Astrocyte of the cerebellum (primary cell): Measurements from ENCODE around the gene CTNNBIP1.

Experiments
- DNase-seq: peaks from one replicate; pipeline ENCODE4 v3.0.0-alpha.2; 2011; ENCODE audit warnings: low read depth
- H3K4me3 ChIP-seq: 2 replicates; pipeline ENCODE4 v1.5.1; 2011; ENCODE audit warnings: mild to moderate bottlenecking, low read depth, low read length, moderate library complexity
- in situ Hi-C: cut with HindIII; loops from 2 replicates; pipeline ENCODE4 v1.10.0; 2017; ENCODE audit warnings: low sequenced_read_pairs
- TF ChIP-seq, protein P1 (sequence below): IDR thresholded peaks from 2 replicates; pipeline ENCODE4 v1.5.1; 2012; ENCODE audit warnings: low read length, low read depth, moderate library complexity, mild to moderate bottlenecking; ENCODE audit errors: missing control alignments

The CTNNBIP1 gene

GRCh38 chr1:9873992-9874391 lies 36.1 kb downstream of the CTNNBIP1 start:
- H3K4me3 ChIP-seq = no peak overlapping the region
- in situ Hi-C loops = no loop called here
- TF ChIP-seq, protein P1, sequence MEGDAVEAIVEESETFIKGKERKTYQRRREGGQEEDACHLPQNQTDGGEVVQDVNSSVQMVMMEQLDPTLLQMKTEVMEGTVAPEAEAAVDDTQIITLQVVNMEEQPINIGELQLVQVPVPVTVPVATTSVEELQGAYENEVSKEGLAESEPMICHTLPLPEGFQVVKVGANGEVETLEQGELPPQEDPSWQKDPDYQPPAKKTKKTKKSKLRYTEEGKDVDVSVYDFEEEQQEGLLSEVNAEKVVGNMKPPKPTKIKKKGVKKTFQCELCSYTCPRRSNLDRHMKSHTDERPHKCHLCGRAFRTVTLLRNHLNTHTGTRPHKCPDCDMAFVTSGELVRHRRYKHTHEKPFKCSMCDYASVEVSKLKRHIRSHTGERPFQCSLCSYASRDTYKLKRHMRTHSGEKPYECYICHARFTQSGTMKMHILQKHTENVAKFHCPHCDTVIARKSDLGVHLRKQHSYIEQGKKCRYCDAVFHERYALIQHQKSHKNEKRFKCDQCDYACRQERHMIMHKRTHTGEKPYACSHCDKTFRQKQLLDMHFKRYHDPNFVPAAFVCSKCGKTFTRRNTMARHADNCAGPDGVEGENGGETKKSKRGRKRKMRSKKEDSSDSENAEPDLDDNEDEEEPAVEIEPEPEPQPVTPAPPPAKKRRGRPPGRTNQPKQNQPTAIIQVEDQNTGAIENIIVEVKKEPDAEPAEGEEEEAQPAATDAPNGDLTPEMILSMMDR = no peak
- no peak for DNase-seq

GRCh38 chr1:9873385-9873784 lies 36.7 kb downstream of the CTNNBIP1 start:
- TF ChIP-seq, protein P1 = no peak
- in situ Hi-C loops = no loop called here
- H3K4me3 ChIP-seq = no peak overlapping the region
- no peak for DNase-seq

GRCh38 chr1:9872430-9873165 lies 37.5 kb downstream of the CTNNBIP1 start:
- no peak for DNase-seq
- in situ Hi-C loops = no loop called here
- H3K4me3 ChIP-seq = no peak overlapping the region
- TF ChIP-seq, protein P1 = no peak

DNA sequence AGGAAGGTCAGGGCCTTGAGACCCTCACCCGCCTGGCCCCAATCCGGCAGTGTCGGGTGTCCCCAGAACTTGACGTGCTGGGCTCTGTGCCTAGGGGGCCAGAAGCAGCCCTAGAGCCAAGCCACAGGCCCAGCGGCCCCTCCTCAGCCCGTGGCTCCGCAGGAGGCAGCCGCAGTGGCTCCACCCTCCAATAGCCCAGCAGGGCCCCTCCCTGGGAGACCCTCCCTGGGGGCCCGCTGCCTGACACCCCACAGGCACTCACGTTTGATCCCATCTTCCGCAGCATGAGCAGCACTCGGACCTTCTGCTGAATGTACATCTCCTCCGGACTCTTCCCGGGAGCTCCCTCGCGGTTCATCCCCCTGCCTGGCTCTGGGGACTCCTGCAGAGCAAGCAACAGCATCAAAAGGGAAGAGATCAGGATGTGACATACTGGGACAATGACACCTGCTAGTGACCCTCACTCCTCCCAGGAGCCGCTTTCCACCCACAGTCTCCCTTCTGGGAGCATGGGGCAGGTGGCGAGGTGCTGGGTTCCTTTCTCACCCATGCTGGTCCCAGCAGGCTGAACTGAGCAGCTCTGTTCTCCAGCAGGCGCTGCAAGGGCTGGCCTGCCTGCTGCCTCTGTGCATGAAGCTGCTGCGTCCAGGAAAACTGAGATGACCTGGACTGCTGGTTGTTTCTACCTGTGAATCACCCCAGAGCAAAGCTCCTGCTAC lies 38.2 kb downstream of the CTNNBIP1 start:
- in situ Hi-C loops = no loop called here
- DNase-seq = no peak
- H3K4me3 ChIP-seq = no peak overlapping the region
- TF ChIP-seq, protein P1 = no peak

- TF ChIP-seq, protein P1 = no peak
- DNase-seq = no peak
- in situ Hi-C loops = no loop called here
Measured at GRCh38 chr1:9871021-9871420, 39.0 kb downstream of the CTNNBIP1 start.

GRCh38 chr1:9870572-9870971 lies 39.5 kb downstream of the CTNNBIP1 start:
- no peak for DNase-seq
- H3K4me3 ChIP-seq = no peak overlapping the region
- in situ Hi-C loops = no loop called here
- TF ChIP-seq, protein P1 = no peak

More at GRCh38 chr1:9871021-9871420, 39.0 kb downstream of the CTNNBIP1 start:
- H3K4me3 ChIP-seq = no peak overlapping the region
